ENCODE measurements around the gene CLK3. TPM values are rescaled to one million over a fixed set of nuclear protein-coding genes. Genes with fewer than 3 reads are reported as not detected.
"Not testable (repeated sequence)": the region's sequence is repeated elsewhere in the genome, so short reads cannot be mapped to it uniquely, and the experiment has no call there.

CLK3 gene
- total RNA-seq, 1 donor from 2014 or later, result 92.0 TPM

DNA sequence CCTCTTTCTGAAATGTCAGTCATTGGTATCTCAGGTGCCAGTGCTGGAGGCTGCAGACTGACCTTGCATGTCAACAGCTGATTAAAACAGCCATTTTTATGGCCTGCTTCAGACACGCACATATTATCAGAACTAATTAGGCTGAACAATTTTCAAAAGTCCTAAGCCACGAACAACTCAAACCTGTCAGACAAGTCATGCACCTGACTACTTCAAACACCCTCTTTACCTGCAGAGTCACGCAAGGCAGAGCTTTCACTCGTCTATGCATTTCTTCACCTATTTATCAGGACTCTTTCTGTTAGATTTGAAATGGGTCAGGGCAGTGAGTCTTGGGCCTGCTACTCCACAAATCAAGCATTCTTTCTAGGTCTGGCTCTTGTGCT is 26.7 kb downstream of the CLK3 start:
- peak; percentile 31 for DNase-seq (ENCODE audit: low read depth)

DNA sequence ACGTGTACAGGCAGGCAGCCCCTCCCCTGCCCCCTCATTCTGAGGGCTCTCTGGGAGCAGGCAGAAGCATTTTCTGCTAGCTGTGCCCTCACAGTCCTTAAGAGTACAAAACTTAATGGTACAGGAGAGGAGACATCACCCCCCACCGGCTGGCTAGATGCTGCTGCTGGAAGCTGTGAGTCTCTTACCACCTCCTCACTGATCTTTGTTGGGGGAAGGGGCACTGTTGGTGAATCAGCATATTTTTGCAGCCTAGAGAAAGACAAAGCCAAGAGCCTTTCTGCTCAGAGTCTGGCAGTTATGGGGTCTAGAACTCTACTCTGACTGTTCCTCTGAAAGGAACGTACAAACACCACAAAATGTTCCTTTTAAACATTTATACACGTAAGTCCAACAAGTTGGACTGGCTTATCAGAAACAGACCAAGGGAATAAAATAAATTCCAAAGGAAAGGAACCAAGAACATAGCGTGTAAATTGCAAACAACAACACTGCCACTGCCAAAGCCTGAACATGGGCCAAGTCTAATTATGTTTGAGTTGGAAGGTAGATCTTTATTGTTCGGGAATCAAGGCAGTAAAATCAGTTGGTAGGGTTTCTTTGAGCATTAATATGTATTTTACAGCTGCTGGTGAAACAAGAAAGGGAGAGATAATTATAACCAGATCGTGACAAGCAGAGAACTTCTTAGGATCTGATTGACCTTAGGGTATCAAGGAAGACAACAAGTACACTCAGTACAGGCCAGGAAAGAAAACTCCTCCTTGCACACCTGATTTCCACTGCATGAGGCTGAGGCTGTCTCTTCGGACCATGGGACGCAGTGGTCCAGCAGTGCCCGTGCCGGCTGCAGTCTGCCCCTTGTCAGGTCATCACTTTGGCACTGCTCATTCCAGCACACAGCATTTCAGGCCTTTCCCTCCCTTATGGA is 27.4 kb downstream of the CLK3 start:
- peak; percentile 21 for DNase-seq (ENCODE audit: low read depth)

DNA sequence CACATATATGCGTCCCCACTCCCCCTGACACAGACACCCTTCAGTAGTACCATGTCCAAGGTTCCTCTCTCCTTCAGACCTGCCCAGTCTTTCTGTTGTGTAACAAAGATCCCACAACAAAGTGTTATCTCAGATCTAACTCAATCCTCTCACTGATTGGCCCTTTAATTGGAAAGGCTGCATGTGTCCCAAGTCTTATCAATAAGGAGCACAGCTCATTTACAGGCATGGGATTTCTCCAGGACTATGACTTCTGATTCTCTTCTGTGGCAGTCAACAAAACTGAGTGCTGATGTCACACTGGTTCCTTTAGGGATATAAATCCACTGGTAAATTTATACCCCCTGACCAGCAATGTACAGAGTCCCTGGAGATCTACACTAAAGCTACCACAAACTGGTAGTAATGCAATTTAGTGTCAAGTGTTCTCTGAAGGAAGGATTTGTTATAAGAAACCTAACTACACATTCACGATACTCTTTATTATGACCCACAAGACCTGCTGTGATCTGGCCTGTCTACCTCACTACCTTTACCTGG is 28.1 kb downstream of the CLK3 start:
- DNase-seq (ENCODE audit: low read depth), result no peak

DNA sequence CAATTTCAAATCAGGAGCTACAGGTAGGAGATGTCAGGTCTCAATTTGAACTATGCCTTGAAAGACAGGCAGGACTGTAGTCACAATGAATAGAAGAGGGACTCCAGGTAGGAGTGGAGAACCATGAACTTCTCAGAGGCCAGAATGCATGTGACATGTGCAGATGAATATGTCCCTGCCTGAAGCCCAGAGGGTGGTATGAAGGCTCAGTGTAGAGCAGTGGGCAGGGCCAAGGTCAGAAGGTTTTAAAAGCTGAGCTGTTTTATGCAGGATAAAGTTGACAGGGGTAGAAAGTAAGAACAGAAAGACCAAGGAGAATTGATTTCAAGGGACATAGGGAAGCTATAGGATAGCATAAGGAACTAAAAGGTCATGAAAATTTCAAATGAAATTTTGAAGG is 30.8 kb downstream of the CLK3 start:
- no peak for DNase-seq (ENCODE audit: low read depth)

DNA sequence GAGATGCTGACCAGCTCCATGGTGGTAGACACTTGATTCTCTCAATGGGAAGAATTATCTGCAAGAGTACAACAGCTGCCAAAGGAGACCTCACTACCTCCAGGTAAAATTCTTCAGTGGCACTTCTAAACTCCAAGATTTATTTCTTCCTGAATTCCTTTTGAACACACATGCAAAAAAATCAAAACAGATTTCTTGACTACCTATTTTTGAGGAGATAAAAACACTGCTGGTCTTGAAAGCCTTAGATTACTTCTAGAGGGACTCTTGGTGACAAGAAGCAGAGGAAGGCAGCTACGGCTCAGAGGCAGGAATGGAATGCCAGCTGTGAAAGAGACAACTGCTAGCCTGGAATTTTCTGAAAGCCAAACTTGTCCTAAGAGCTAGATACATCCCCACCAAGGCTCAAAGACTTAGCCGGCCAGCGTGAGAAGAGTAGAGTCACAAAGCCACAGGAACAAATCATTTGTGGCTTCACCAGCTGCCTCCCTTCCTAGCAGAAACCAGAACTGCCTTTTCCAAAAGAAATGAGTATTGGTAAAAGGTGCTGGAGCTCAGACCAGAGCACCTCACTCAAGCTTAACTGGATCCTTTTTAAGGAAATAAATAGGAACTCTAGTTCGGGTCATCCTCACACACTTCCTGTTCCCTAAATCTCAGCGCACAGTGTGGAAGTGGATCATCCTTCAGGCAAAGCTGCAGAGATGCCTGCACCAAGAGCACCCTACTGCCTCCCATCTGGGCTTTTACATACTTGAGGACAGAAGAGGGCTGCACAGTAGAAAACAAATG is 32.6 kb downstream of the CLK3 start:
- no peak for DNase-seq (ENCODE audit: low read depth)

DNA sequence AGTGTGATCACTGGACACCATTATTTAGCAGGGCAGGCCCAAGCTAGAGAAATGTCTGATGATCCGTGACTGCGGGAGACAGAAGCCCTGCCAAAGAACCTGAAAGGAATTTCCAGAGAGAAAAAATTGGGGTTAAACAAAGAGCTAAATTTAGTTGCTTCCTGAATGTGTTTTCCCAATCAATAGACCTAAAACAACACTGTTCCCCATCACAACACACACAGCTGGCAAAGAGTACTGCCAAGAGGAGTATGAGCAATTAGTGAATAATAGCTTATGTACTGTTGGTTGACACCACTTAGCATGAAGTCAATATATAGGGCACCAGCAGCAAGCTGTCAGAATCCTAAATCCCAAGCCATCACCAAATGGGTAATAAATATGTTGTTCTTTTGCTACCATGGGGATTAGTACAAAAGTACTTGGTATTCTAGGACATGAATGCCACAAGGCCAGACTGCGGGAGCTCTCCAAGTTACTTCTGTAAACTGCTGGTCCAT is 35.7 kb downstream of the CLK3 start:
- peak; percentile 93 for DNase-seq (ENCODE audit: low read depth)

DNA sequence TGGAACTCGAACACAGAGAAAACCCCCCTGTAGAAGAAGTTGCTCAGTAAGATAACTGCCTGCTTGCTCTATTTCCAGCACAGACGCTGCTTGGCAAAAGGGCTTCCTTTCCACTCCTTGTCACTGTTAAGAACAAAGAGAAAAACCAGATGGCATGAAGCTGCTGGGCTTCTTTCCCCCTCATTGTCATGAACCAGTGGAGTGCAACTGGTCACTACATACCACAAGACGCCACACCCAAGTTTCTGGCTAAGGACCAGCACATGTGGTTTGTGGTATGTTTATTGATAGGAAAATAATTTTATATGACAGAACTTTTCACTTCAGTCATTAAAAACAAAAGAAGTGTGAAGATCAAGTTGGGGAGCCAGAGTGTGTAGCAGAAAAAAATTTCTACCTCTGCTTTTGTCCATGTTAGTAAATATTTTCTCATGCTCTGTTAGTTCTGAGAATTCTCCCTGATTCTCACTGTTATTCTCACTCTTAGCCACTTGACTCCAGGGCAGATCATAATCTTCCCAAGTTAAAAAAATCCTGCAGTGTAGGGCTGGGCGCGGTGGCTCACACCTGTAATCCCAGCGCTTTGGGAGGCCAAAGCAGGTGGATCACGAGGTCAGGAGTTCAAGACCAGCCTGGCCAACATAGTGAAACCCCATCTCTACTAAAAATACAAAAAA is 37.9 kb downstream of the CLK3 start:
- peak; percentile 87 for DNase-seq (ENCODE audit: low read depth)

DNA sequence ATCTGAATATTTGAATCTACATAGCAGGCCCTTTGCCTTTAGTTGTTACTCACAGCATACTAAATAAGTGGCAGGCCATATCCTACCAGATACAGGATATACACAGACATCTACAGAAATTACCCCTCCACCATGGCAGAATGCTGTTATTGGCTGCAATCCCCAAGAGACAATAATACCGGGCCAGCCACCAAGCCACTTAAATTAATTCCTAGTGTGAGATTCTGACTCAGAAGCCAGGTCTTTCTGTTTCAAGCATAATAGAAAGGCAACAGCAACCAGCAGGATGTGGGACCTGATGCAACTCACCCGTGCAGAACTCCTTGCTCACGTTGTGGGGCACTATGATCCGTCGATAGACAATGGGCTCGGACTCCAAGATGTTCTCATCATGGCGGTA is 39.8 kb downstream of the CLK3 start:
- peak; percentile 32 for DNase-seq (ENCODE audit: low read depth)

DNA sequence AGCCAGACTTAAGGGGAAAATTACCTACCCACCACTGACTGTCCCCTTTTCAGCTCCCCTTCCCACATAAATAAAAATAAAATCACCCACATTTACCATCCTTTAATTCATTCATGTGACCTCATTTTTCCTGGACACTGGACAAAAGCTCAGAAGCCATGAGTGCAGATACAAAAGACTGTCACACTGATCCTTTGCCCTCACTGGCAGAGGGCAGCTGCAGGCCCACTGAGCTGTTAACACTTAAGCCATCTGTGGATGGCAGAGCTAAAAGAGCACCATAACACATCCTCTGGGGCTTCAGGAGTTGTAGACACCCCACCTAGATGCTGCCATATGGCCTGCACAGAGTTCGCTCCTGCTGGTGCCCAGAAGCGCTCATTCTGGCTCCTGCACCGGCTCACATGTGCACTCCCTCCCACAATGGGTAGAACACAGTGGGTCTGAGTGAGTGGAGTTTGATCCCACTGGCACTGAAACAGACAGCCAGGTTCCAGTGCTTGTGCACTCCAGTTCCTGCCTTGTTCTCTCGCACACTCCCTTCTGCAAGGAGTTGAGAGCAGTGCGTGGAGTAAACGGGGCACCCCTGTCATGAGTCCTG is 41.4 kb downstream of the CLK3 start:
- no peak for DNase-seq (ENCODE audit: low read depth)

DNA sequence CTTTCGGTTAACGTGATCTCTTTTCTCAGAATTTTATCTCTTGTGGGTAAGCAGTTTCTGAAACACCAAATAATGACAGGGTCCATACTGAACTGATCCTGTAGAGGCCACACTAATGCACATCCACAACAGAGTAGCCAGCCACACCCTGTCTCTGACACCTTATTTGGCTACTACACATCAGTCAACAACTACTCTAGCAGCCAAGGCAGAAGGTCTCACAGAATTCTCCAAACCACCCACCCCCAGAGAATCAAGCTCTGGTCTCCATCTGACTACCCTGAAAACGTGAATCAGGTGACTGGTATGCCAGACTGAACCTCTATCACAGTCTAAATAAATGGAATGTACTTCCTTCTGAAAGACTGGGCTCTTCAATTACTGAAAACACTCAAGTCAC is 42.2 kb downstream of the CLK3 start:
- DNase-seq (ENCODE audit: low read depth), result peak; percentile 33

DNA sequence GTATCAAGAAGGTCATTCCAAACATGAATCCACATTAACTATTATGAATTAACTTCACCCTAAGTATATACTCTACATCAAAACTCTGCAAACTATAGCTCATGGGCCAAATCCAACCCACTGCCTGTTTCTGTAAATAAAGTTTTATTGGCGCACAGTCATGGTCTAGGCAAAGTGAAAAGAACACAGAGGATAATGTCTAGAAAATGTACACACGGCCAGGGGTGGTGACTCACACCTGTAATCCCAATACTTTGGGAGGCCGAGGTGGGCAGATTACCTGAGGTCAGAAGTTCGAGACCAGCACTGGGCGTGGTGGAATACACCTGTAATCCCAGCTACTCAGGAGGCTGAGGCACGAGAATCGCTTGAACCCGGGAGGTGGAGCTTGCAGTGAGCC is 45.6 kb downstream of the CLK3 start:
- not testable (repeated sequence) for DNase-seq (ENCODE audit: low read depth)

DNA sequence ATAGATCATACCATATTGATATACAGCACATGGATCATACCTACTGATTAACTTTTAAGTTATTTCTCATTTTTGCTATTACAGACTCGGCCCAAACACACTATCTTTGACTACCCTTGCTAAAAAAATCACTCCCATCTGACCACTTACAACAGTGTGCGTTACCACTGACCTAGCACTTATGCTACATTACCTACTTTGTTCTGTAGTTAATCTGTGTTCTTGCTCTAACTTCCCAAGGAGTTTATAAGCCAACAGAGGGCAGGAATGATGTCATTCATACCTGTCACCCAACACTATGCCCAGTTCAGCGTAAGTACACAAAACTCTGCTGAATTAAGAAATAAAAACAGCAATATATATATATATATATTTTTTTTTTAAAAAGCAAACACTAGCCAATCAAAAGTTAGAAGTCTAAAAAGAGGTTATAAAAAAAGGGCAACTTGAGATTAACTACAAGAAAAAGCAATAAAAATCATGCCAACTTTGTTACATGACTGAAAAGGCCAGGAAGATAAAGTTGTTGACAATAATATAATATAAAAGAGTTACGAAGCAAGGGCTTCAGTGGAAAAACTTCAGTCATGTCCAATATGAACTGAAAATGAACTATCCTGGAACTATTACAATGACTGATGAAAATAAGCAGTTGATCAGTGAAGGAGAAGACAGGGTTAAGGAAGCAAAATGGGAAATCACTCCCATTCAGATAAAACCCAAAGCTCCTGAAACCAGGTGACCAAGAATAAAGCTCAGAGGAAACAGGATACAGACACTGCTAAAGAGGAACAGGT is 46.6 kb downstream of the CLK3 start:
- DNase-seq (ENCODE audit: low read depth), result no peak

DNA sequence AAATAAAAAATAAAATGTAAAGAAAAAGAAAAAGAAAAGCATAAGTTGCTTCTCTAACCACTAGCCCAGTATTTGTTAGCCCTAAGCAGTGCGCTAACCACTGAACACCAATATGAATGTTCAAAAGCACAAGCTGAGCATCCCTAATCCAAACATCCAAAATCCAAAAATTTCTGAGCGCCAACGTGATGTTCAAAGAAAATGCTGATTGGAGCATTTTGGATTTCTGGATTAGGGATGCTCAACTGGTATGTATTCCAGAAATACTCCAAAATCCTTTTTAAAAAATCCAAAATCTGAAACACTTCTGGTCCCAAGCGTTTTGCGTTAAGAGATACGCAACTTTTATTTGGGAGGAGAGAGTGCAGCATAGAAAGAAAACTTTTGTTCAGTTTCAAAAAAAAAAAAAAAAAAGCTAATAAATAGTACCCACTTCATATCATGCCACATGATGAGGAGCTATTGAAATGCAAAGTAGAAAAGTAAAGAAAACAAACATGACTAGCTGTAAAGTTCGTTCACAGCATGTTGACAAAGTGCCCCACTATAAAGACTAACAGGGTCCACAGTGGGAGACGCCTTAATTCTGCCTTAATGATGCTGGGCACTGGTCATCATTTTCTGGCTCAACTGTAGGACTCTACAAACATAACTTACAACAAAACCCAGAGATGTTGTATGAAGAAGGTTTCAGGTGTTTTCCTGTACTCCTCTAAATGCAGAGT is 47.8 kb downstream of the CLK3 start:
- DNase-seq (ENCODE audit: low read depth), result no peak

DNA sequence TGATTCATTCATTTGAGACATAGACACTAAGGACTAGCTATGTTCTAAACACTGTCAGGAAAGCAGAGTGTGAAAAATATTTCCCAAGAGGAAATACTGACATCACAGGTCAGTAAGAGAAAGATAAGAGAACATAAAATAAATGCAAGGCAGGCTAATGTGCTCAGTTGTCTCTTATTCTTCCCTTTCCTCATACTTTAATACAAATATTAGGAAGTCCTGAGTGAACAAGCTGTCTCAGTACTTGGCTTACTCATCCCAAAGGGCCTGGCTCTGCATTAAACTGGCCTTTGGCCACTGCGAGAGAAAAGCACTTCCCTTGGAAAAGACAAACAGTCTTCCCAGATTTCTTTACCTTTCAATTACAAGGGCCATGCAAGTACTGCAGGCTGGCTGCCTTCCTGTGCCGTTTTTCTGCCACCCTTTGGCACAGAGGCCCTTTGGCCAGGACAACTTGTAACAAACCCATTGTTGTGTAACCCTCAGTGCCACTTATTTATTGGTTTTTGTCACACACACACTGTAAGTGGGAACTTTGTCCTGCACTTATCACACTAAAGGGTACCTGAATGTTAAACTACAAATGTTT is 48.5 kb downstream of the CLK3 start:
- no peak for DNase-seq (ENCODE audit: low read depth)

DNA sequence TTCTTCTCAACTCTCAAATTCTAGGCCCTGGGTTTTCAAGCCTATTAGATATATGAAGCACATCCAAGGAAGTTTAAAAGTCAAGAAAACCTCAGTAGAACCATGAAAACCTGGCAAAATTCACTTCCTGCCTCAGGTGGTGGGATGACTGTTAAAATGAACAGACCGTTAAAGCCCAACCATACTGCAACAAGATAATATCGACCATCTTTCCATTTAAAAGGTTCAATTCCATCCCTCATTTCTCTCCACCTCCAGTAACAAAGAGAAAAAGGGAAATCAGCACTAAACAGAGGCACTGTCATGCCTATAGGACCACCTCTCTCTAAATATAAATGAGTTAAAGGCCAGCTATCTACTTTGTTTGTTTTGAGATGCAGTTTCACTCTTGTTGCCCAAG is 49.0 kb downstream of the CLK3 start:
- DNase-seq (ENCODE audit: low read depth), result no peak

DNA sequence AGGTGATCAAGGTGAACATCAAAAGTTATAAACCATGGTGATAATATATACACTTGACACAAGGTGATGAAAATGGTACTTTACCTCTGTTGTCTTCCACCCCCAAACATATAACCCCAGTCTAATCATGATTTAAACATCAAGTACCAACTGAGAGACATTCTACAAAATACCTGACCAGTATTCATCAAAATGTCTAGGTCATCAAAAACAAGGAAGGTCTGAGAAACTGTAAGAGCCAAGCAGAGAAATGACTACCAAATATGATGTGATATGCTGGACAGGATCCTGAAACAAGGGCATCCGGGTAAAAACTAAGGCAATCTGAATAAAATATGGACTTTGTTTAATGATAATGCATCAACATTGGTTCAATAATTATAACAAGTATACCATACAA is 52.3 kb downstream of the CLK3 start:
- no peak for DNase-seq (ENCODE audit: low read depth)

DNA sequence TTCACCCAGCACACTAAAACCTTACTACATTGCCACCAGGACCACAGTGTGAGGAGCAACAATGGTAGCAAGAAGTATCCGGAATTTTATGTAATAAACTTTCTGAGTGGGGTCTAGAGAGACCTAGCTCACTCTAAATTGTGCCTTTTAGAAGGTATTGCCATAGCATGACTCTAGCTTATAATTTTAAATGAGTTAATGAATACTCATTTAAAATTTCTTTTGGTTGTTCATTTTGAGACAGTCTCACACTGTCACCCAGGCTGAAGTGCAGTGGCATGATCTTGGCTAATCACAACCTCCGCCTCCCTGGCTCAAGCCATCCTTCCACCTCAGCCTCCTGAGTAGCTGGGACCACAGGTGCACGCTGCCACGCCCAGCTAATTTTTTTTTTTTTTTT is 54.0 kb downstream of the CLK3 start:
- DNase-seq (ENCODE audit: low read depth), result no peak

DNA sequence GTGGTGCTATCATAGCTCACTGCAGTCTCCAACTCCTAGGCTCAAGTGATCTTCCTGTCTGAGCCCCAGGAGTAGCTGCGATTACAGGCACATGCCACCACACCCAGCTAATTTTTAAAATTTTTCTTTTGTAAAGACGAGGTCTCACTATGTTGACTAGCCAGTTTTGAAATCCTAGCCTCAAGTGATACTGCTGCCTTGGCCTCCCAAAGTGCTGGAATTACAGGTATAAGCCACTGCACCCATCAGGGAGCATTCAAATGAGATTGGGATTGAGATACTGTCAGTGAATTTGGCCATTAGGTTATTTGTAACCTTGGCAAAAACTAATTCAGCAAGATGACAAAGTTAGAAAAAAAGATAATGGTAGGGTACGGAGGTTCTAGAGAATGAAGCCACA is 58.5 kb downstream of the CLK3 start:
- no peak for DNase-seq (ENCODE audit: low read depth)

DNA sequence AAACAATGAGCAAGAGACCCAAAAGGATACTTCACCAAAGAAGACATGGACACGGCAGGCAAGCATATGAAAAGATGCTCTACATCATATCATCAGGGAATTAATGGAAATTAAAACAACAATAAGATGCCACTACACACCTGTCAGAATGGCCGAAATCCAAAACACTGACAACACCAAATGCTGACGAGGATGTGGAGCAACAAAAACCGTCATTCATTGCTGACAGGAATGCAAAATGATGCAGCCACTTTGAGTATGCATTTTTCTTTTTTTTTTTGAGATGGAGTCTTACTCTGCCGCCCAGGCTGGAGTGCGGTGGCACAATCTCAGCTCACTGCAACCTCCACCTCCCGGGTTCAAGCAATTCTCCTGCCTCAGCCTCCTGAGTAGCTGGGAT is 61.2 kb downstream of the CLK3 start:
- no peak for DNase-seq (ENCODE audit: low read depth)
